Loucy (cell line): Measurements from ENCODE around the gene PLXNA4.

ENCODE experiments used
- CTCF ChIP-seq: fragments of 200-600 bp; sonication (generic); conservative IDR thresholded peaks from 2 replicates; pipeline ENCODE4 v1.5.1; 2014; ENCODE audit warnings: mild to moderate bottlenecking, antibody characterized with exemption, low read length
- EZH2phosphoT487 ChIP-seq: fragments of 200-600 bp; IDR thresholded peaks from 2 replicates; pipeline ENCODE4 v1.6.1; 2018; ENCODE audit warnings: antibody characterized with exemption, mild to moderate bottlenecking, moderate library complexity, borderline replicate concordance

DNA sequence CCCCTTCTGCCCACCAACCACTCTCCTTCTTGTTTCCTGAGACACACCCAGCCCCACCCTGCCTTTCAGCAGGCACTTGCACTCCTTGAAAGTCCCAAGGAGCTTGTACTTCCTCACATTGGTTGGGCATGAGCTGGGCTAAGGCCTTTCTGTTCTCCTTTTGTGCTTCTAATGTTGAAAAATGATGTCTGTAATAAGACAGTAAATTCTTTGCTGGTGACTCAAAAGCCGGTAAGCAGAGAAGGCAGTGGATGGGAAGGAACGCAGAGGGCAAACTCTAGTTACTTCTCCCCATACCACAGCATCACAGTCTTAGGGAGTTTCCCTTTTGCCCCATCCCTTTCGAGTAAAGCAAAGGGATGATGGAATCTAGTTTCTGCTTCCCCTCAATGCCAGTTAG lies 185.6 kb downstream of the PLXNA4 start:
- TF ChIP-seq CTCF (no peak), EZH2phosphoT487 (no peak)
